Measurements from ENCODE around the gene TWIST2.
A peak's percentile ranks its signal among the peaks of the same experiment; 100 is the strongest.

TWIST2 gene

GRCh38 chr2:238846378-238846627 is 1.6 kb upstream of the TWIST2 start:
- H3K4me1 ChIP-seq = peaks cover 0 to 33% (median 22%) of the 10 kb centered on the region in 4 donors
- H3K9me3 ChIP-seq = no peaks in the 10 kb centered on the region
- TF ChIP-seq CTCF (IDR thresholded peaks at IDR 0.05) = no peak
- DNase-seq = no peak
- H3K27ac ChIP-seq = no peak overlapping the region
- H3K4me3 ChIP-seq = peak overlapping the region in 1 of 2 donors; percentile 60
- intact Hi-C loops (cut with DNase I; ENCODE audit: low total_unique reads) = no loop called here
- H3K36me3 ChIP-seq = no peaks in the 10 kb centered on the region
- H3K27me3 ChIP-seq = peaks cover 0 to 15% of the 10 kb centered on the region in 2 donors

- TF ChIP-seq CTCF (IDR thresholded peaks at IDR 0.05) = no peak
- intact Hi-C loops (cut with DNase I; ENCODE audit: low total_unique reads) = no loop called here
- Histone ChIP-seq H3K36me3 (no peaks in the 10 kb centered on the region), H3K4me1 (peaks cover 0 to 36% (median 22%) of the 10 kb centered on the region in 4 donors), H3K27ac (peak overlapping the region; percentile 56 to 83), H3K4me3 (peak overlapping the region; percentile 60 to 72), H3K27me3 (peaks cover 0 to 15% of the 10 kb centered on the region in 2 donors), H3K9me3 (no peaks in the 10 kb centered on the region)
- DNase-seq = no peak
These were observed 1.1 kb upstream of the TWIST2 start for GRCh38 chr2:238846628-238847418.

GRCh38 chr2:238847419-238847801 is 475 bp upstream of the TWIST2 start:
- Histone ChIP-seq H3K9me3 (no peaks in the 10 kb centered on the region), H3K27ac (peak overlapping the region; percentile 56 to 83), H3K36me3 (no peaks in the 10 kb centered on the region), H3K4me1 (peaks cover 0 to 36% (median 22%) of the 10 kb centered on the region in 4 donors), H3K4me3 (peak overlapping the region; percentile 60 to 72), H3K27me3 (peaks cover 0 to 15% of the 10 kb centered on the region in 2 donors)
- no peak for DNase-seq
- intact Hi-C loops (cut with DNase I; ENCODE audit: low total_unique reads) = no loop called here
- TF ChIP-seq CTCF (IDR thresholded peaks at IDR 0.05) = no peak

GRCh38 chr2:238848691-238848975 is 748 bp downstream of the TWIST2 start:
- intact Hi-C loops (cut with DNase I; ENCODE audit: low total_unique reads) = no loop called here

GRCh38 chr2:238848976-238849853 is 1.3 kb downstream of the TWIST2 start:
- Histone ChIP-seq H3K9me3 (no peaks in the 10 kb centered on the region), H3K27ac (peak overlapping the region; percentile 56 to 83), H3K4me3 (peak overlapping the region; percentile 60 to 72), H3K36me3 (no peaks in the 10 kb centered on the region), H3K27me3 (peaks cover 0 to 15% of the 10 kb centered on the region in 2 donors), H3K4me1 (peaks cover 0 to 36% (median 22%) of the 10 kb centered on the region in 4 donors)
- intact Hi-C loops (cut with DNase I; ENCODE audit: low total_unique reads) = no loop called here
- TF ChIP-seq CTCF (IDR thresholded peaks at IDR 0.05) = no peak
- no peak for DNase-seq

More at GRCh38 chr2:238848691-238848975, 748 bp downstream of the TWIST2 start:
- peaks cover 0 to 36% (median 22%) of the 10 kb centered on the region in 4 donors for H3K4me1 ChIP-seq
- no peaks in the 10 kb centered on the region for H3K36me3 ChIP-seq
- DNase-seq = no peak
- peak overlapping the region; percentile 56 to 83 for H3K27ac ChIP-seq
- no peak for TF ChIP-seq CTCF (IDR thresholded peaks at IDR 0.05)
- H3K9me3 ChIP-seq = no peaks in the 10 kb centered on the region
- H3K27me3 ChIP-seq = peaks cover 0 to 15% of the 10 kb centered on the region in 2 donors
- peak overlapping the region; percentile 60 to 72 for H3K4me3 ChIP-seq
